Retinal pigment epithelial cell (primary cell): ENCODE results near the gene ATG9B.
A peak's percentile ranks its signal among the peaks of the same experiment; 100 is the strongest.

Experiments used
- DNase-seq: peaks from one replicate; pipeline ENCODE4 v3.0.0-alpha.2; 2010; ENCODE audit warnings: low read depth
- H3K4me3 ChIP-seq: 2 replicates; pipeline ENCODE4 v1.5.1; 2011; ENCODE audit warnings: mild to moderate bottlenecking, low read length, control low read depth, moderate library complexity
- TF ChIP-seq, protein P1 (sequence below): conservative IDR thresholded peaks from 2 replicates; pipeline ENCODE4 v1.5.1; 2011; ENCODE audit warnings: low read depth, low read length, control low read depth, inconsistent platforms

ATG9B gene

DNA sequence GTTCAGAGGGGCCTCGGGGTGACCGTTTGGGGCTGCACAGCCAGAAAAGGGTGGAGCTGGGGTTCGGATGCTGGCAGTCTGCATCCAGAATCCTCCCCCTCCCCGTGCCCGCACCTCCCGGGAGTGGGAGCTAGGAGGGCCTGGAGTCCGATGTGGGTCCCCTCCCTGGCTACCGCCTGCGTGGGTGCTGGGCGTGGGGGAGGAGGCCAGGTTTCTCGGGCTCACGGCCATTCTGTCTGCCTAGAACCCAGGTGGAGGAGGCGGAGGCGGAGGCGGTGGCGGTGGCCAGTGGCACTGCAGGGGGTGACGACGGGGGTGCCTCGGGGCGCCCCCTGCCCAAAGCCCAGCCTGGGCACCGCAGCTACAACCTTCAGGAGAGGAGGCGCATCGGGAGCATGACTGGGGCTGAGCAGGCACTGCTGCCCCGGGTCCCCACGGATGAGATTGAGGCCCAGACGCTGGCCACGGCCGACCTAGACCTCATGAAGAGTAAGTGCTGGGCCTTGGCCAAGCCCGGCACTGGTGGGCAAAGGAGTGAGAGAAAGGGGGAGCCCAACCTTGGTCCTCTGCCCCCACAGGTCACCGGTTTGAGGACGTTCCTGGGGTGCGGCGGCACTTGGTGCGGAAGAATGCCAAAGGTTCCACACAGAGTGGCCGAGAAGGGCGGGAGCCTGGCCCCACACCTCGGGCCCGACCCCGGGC, 42.1 kb upstream of the ATG9B start:
- no peak overlapping the region for H3K4me3 ChIP-seq
- DNase-seq = no peak
- TF ChIP-seq, protein P1, sequence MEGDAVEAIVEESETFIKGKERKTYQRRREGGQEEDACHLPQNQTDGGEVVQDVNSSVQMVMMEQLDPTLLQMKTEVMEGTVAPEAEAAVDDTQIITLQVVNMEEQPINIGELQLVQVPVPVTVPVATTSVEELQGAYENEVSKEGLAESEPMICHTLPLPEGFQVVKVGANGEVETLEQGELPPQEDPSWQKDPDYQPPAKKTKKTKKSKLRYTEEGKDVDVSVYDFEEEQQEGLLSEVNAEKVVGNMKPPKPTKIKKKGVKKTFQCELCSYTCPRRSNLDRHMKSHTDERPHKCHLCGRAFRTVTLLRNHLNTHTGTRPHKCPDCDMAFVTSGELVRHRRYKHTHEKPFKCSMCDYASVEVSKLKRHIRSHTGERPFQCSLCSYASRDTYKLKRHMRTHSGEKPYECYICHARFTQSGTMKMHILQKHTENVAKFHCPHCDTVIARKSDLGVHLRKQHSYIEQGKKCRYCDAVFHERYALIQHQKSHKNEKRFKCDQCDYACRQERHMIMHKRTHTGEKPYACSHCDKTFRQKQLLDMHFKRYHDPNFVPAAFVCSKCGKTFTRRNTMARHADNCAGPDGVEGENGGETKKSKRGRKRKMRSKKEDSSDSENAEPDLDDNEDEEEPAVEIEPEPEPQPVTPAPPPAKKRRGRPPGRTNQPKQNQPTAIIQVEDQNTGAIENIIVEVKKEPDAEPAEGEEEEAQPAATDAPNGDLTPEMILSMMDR = no peak

DNA sequence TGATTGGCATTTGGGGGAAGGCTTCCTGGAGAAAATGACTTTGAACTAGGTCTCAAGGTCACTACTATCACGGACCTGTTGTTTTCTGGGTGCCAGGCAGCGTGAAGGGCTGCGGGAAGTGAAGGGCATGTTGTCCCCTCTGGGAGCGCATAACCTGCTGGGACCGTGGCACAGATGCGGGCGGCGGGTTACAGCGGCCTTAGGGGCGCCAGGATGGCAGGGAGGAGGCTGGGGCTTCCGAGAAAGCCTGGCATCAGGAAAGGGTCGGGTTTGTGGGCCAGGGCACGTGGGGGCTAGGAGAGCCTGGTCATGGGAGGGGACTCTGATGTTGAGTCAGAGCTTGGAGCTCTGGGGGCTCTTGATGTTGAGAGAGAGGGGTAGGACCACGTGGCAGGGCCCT, 41.2 kb upstream of the ATG9B start:
- H3K4me3 ChIP-seq = peak overlapping the region; percentile 28
- TF ChIP-seq, protein P1 = no peak
- DNase-seq = peak; percentile 87

DNA sequence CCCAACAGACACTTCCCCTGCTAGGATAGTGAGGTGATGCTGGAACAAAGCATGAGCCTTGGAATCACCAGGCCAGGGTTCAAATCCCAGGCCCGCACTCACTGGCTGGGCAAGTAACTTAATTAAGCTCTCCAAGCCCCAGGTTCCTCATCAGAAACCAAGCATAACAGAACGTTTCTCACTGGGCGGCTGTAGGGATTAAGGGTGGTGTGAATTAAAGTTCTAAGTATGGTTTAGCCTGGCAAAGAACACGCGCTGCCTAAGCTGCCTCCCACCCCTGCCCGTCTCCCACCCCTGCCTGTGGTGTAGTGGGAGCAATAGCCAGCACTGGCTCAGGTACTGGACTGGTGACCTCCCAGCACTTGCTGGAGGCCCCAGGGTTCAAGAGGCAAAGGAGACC, 40.7 kb upstream of the ATG9B start:
- peak; percentile 91 for DNase-seq
- peak overlapping the region; percentile 28 for H3K4me3 ChIP-seq
- TF ChIP-seq, protein P1 = no peak

DNA sequence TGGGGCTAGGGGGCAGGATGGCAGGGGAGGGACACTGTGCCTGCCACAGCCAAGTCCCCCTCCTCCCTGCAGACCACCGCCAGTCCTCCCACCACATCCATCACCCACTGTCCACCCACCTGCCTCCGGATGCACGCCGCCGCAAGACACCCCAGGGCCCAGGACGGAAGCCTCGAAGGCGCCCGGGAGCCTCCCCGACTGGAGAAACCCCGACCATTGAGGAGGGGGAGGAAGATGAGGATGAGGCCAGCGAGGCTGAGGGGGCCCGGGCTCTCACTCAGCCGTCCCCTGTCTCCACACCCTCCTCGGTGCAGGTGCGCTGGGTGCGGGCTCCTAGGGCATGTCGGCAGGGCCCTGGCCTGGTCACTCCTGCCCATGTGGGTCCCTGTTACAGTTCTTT, 40.2 kb upstream of the ATG9B start:
- no peak overlapping the region for H3K4me3 ChIP-seq
- no peak for DNase-seq
- TF ChIP-seq, protein P1 = no peak

DNA sequence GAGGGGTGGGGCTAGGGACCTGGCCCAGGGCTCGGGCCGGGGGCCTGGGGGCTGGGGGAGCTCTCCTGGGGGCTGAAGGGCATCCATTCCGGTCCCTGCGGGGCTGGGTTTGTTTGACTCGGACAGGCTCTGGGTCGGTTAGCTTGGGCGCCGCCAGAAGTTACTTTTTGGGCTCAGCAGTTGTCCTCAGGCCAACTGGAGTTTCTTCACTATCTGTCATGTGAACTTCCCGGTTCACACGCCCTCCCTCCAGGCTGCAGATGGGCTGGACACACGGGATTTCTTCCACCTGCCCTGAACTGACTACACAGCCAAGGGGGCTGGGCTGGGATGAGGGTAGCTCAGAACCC, 38.9 kb upstream of the ATG9B start:
- TF ChIP-seq, protein P1 = no peak
- peak overlapping the region; percentile 51 for H3K4me3 ChIP-seq
- DNase-seq = no peak

DNA sequence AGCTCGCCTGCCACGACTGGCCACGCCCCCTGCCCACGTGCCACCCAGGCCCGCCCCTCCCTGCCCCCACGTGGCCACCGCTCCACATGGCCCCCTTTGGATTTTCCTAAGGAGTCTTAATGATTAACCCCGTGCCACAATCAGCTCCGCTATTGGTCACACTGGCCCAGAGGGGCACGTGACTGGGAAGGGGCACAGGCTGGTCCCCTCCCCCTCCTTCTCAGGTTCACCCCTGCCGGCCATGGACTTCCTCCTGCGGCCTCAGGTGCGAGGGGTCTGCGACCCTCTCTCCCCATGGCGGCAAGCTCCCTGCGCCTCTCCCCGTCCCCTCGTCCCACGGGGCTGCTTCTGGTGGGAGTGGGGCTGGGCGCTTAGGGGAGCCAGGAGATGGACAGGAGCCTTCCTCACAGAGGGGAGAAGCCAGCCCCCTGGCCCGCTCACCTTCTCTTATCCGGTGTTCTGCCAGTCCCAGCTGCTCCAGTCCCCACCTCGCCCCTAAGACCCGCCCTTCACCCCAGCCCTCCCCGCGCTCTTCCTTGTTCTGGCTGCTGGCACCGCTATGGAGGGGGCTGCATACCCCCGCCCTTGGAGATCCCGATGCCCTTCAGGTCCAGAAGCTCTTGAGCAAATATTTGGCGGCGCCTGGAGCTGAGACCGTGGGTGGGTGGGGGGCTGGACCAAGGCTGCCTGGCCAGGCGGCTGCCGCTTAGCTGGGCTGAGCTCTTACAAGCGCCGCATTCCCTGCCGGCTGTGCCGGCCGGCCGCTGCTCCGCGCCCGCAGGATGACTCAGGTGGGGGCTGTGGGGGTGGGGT, 38.3 kb upstream of the ATG9B start:
- H3K4me3 ChIP-seq = peak overlapping the region; percentile 83
- TF ChIP-seq, protein P1 = no peak
- DNase-seq = no peak

DNA sequence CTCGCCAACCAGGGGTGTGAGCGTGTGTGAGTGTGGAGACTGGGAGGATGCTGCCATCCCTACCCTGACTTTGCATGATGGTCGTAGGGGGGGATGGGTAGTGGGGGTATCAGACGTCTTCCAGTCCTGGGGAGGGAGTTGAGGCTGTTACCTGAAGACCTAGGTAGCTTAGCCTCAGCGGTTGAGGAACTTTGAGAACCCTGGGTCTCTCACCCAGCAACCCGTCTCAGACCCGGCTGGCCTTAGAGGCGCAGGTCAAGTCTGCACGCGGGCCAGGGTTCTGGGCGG, 37.8 kb upstream of the ATG9B start:
- DNase-seq = no peak
- H3K4me3 ChIP-seq = peak overlapping the region; percentile 83
- TF ChIP-seq, protein P1 = no peak
